NCI-H2107 (cell line): Measurements from ENCODE around the gene RHOBTB3.
A peak's percentile ranks its signal among the peaks of the same experiment; 100 is the strongest.
"Not testable (repeated sequence)": the region's sequence is repeated elsewhere in the genome, so short reads cannot be mapped to it uniquely, and the experiment has no call there.

Experiments used
- DNase-seq: peaks from one replicate; lab custom pipeline; 2025; lab: John Stamatoyannopoulos, UW

The RHOBTB3 gene

GRCh38 chr5:95730730-95731570 is at the start of gene RHOBTB3:
Gene RHOBTB3, plus strand, starts transcription at chr5:95731336. Its CDS starts 347 bp downstream, at chr5:95731683.
- peak; percentile 36 for DNase-seq

GRCh38 chr5:95682891-95683290 is 48.2 kb upstream of the RHOBTB3 start, which contains the start of gene SPATA9:
Gene SPATA9, minus strand, starts transcription at chr5:95682991. Its CDS starts 137 bp downstream, at chr5:95682854.
- no peak for DNase-seq

GRCh38 chr5:95684361-95684760 is 46.8 kb upstream of the RHOBTB3 start:
- no peak for DNase-seq

- DNase-seq, result no peak
Observed at GRCh38 chr5:95686651-95687050, 44.5 kb upstream of the RHOBTB3 start.

GRCh38 chr5:95689680-95690079 is 41.5 kb upstream of the RHOBTB3 start:
- DNase-seq, result no peak

- DNase-seq, result no peak
Observed at GRCh38 chr5:95690333-95690732, 40.8 kb upstream of the RHOBTB3 start.

- no peak for DNase-seq
Observed at GRCh38 chr5:95697781-95698681, 33.1 kb upstream of the RHOBTB3 start.

GRCh38 chr5:95699337-95699736 is 31.8 kb upstream of the RHOBTB3 start:
- no peak for DNase-seq

- DNase-seq, result no peak
Observed at GRCh38 chr5:95701074-95701473, 30.1 kb upstream of the RHOBTB3 start.

- DNase-seq, result no peak
Observed at GRCh38 chr5:95704150-95704549, 27.0 kb upstream of the RHOBTB3 start.

- DNase-seq, result not testable (repeated sequence)
Observed at GRCh38 chr5:95706196-95706595, 24.9 kb upstream of the RHOBTB3 start.

GRCh38 chr5:95707055-95707454 is 24.1 kb upstream of the RHOBTB3 start:
- no peak for DNase-seq

- DNase-seq, result not testable (repeated sequence)
Observed at GRCh38 chr5:95707534-95708188, 23.5 kb upstream of the RHOBTB3 start.

- DNase-seq, result no peak
Observed at GRCh38 chr5:95708876-95709275, 22.3 kb upstream of the RHOBTB3 start.

GRCh38 chr5:95709967-95710650 is 21.0 kb upstream of the RHOBTB3 start:
- DNase-seq, result no peak

- not testable (repeated sequence) for DNase-seq
Observed at GRCh38 chr5:95710651-95711500, 20.3 kb upstream of the RHOBTB3 start.

- DNase-seq, result no peak
Observed at GRCh38 chr5:95711501-95712346, 19.4 kb upstream of the RHOBTB3 start.

- DNase-seq, result no peak
Observed at GRCh38 chr5:95712347-95712958, 18.7 kb upstream of the RHOBTB3 start.

- DNase-seq, result not testable (repeated sequence)
Observed at GRCh38 chr5:95713246-95713645, 17.9 kb upstream of the RHOBTB3 start.
